GF-D8 (cell line): ENCODE results near the gene LGALS3BP.
A peak's percentile ranks its signal among the peaks of the same experiment; 100 is the strongest.

Source experiments
- DNase-seq: peaks from one replicate; lab custom pipeline; 2025; lab: John Stamatoyannopoulos, UW

LGALS3BP gene

DNA sequence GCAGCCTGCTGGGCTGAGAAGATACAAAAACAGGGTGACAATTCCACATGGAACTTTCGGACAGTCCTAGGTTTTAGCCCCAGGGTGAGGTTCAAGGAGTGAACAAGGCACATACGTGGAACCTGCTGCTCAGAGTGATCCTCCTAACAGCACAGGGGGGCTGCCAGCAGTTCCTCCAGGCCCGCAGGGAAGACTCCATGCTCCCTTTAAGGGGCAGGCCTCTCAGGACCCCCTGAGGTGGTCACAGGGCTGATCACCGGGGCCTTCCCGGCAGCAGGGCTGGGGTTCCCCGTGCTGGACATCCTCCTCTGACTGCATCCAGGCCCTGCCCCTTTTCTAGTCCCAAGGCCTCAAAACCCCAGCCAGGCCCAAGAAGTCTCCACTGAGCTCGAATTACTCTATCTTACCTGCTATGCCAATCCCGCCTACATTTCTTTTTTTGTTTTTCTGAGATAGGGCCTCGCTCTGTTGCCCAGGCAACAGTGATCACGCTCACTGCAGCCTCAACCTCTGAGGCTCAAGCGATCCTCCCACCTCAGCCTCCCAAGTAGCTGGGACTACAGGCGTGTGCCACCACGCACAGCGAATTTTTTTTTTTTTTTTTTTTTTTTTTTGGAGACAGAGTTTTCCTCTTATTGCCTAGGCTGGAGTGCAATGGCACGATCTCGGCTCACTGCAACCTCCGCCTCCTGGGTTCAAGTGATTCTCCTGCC, 19.5 kb upstream of the LGALS3BP start:
- no peak for DNase-seq

DNA sequence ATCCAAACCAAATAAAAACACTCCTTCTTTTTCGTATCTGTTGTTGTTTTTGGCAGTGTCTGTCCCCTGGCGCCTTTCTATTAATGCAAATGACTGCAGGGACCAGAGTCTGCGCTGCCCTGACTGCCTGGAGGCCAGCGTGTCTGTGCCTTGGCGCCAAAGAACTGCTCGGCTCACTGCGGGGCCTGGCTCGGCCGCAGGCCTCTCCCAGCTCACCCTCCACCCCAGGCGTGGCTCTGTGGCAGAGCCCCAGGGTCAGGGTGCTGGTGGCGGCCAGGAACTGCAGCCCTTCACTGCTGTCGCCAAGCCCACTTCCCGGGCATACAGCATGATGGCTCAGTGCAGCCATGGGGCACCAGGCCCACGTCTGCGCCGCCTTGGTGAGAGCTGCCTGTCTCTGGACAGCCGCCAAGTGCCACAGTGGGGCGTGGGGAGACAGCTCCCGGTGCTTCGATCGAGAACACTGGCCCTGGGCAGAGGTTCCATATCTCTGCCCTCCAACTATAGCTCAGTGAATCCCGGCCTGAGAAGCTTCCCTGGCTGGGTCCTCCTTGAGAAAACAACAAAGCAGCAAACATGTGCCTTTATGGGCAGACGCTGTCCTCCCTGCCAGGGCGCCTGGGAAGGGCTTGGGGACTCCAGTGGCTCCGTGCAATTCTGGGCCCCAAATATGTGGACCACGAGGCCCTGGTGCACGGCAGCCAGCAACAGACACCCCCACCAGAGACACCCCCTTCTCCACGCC, 18.8 kb upstream of the LGALS3BP start:
- DNase-seq = no peak

DNA sequence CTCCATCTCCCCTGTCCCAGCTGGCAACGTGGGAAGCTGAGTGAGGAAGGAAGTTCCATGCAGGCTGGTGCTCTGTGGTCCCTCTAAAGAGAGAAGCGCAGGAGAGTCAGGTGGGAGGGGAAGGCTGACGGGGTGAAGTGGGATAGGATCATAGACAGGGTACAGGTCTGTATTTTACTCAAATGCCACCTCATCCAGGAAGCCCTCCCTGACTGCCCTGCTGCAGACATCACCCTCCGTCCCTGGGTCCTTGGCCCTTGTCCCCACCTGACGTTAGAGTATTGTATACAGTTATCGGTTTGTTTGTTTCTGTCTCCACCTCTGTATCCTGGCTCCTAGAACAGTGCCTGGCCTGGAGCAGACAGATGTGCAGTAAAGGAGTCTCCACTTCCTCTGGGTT, 18.2 kb upstream of the LGALS3BP start:
- DNase-seq = no peak

DNA sequence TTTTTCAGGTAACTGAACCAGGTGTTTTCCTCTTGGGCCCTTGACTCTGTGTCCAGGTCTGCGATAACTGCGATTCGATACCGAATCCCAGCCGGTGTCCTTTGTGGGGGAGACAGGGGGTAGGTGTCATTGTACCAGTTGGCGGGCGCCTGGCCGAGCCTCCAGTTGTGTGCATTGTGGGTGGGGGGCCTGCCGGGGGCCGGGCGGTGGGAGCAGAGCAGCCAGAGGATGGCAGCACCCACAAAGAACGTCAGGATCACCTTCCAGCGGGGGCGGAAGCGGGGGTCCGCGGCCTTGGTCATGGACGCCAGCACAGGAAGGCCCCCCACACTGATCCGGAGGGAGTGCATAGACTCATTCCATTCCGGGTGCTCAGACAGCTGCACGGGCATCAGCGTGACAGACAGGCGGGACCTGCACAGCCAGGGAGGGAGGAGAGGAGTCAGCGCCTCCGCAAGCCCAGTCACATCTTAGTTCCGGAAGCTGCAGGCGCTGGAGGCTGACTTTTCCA, 17.6 kb upstream of the LGALS3BP start:
- no peak for DNase-seq

DNA sequence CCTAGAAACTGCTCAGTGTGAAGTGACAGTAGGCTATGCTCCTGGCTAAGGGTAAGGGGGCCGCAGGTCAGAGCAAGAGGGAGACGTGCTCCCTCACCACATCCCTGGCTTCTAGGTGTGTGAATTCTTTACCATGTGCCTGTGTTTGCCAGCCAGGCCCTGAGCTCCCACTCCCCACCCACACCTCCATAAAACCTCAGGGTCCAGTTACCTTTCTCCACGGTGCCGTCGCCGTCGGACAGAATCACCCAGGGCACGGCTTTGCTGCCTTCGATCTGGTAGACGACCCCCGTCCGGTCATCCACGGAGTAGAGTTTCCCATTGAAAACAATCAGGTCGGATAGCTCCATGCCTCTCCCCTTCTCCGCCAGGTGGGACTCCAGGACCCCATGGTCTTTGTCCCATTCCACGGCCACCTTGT, 17.1 kb upstream of the LGALS3BP start:
- DNase-seq = no peak

DNA sequence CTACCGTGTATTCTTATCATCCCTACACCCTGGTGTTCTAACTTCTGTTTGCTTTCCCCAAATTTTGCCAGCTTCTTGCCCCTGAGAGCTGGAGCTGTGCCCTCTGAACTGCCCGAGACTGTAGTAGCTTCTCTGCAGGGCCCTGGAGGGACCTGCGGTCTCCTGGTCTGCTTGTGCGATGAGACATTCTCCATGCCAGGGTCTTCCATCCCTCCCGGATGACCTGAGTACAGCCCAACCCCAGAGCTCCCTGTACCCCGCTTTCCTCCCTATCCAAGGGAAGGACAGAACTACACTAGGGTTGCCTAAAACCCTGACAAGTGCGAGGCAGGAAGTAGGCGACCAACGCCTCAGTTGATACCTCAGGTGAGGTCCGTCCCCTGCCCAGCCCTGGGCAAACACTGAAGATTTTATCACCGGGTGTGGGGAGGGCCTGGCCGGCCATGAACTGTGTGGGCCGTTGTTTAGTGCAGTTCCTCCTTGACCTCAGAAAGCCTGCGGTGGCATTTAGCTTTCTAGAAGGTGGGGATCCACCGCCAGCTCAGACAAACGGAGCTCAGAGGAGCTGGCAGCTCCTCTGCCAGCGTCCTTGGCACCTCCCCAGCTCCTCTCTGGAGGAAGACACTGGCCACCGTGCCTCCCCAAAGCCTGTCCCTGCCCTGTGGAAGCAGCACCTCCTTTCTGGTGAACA, 16.2 kb upstream of the LGALS3BP start:
- no peak for DNase-seq

DNA sequence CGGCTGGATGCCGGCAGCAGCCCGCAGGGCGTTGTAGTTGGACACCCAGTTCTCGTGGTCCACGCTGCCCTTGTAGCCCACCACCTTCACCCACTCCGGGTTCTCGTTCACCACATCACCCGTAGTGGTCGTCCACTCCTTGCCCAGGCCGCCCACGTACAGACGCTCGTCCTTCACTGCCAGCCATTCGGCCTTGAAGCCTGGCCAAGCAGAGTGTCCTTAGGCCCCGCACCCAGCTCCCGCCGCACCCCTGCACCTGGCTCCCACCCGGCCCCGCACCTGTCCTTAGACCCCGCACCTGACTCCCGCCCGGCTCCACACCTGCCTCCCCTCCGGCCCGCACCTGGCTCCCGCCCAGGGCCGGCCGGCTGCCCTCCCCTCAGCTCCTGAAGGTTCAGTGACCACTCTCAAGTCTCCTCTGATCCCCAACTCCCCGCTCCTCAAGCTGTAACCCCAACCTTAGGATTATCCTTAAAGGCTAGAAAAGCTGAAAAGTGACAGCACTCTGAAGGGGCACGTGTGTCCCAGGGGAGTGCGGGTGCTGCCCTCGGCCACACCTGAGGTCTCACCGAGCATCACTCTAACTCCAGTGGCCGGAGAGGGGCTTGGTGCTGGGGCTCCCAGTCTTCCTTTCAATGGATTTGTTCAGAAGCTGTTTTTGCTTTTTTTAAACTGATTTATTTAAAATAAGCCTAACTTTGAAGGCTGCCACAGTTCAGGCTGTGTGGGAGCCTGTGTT, 15.5 kb upstream of the LGALS3BP start:
- DNase-seq = no peak

DNA sequence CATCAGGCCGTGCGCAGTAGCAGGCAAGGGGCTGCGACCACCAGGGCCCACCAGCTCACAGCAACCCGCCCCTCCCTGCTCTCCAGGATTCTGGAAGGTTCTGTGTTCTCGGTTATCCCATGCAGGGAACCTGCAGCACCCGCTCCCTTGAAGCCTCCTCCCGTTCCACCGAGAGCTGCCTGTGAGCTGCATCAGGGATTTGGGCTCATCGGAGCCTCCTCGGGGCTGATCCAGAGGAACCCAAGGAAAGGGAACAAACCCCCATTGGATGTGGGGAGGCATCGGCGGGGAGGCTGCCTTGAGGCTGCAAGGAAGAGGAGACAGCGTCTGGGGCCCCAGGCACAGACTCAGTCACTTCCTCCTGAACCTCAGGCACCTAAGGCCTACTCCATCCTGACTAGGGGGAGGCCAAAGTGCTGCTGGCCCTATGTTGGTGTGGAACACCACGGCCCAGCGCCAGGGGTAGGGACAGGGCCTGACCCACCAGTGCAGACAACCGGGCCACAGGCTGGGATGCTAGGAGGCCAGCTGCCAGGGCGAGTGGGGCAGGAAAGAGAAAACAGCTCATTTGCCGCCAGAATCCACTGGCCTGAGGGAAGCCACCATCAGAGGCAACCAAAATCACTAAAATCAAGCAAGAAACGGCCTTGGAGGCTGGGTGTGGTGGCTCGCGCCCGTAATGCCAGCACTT, 14.4 kb upstream of the LGALS3BP start:
- DNase-seq = no peak

DNA sequence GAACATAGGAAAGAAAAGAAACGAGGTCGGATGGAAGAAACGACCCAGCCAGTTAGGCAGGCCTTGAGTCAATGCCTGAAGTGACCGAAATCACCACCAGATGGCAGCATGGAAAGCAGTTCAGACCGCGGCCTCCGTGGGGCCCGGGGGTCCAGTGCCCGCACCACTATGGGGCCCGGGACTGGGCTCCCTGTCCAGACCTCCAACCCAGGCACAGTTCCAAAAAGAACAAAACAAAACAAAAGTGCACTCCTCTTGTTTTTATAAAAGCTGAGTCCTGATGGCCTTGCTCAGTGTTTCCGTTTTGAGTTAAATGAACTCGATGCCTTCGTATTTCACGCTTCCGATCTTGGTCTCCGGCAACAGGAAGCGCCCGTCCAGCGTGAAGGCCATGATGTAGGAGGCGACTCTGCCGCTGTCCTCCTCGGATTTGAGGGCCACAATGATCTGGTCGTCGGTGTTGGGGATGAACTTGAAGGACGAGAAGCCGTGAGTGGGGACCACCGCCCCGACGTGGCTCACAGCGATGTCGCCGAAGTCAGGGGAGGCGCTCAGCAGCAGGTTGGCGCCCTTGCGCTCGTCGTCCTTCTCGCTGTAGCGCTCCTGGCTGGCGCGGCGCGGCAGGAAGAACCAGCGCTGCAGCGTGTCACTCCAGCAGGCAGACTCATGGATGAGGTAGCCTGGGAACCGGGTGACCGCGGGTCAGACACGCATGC, 13.7 kb upstream of the LGALS3BP start:
- DNase-seq = no peak

DNA sequence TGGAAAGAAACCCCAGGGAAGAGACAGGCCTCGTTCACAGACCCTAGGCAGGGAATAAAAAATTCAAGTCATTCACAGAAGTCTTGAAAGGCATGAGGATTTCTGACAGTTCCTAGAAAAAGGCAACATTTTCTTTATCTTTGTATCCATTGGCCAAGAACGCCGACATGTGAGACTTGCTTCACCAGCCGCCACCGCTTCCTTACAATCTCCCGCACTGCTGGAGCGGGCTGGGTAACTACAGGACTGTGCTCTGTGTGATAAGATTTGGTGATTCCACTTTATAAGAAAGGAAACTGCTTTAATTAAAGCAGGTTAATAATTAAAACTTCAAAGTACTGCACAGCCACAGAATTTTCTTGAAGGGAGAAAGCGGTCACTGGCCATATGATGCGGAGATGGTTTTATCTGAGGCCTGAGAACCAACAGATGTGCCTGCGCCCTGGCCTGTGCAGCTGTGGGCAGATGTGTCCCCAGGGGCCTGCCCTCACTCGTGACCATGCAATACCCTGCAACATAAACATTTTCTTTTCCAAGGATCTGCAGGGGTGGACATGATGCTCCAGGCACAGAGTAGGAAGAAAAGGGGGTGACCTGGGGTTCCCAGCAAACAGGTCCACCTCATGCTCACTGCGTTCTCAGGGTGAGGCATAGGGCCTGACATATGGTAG, 13.0 kb upstream of the LGALS3BP start:
- DNase-seq = no peak

DNA sequence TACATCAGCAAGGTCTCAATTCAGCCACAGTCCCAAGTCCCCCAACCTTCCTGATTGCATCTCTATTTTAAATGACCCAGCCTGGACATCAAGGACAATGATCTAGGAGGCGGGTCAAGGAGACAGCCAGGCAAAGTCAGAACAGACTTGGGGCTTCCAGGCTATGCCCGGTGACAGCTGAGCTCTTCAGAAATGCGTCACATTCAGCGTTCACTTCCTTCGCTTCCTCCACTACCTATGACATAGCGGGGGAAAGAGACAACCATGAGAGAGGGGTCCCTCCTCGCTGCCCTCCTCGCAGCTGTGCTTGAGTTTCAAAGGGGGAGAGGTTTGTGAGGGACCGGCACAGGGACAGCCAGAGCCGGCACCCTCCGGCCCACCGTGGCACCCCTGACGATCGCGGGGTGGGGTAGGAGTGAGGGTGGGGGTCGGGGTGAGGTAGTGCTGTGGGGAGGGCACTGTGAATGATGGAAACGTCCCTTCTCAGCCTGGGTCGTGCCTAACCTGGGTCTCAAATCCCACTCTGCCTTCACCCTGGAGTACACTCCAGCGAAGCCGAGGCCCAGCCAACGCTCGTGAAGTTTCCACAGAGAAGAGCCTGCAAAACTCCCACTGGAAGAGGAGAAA, 12.3 kb upstream of the LGALS3BP start:
- DNase-seq = no peak

DNA sequence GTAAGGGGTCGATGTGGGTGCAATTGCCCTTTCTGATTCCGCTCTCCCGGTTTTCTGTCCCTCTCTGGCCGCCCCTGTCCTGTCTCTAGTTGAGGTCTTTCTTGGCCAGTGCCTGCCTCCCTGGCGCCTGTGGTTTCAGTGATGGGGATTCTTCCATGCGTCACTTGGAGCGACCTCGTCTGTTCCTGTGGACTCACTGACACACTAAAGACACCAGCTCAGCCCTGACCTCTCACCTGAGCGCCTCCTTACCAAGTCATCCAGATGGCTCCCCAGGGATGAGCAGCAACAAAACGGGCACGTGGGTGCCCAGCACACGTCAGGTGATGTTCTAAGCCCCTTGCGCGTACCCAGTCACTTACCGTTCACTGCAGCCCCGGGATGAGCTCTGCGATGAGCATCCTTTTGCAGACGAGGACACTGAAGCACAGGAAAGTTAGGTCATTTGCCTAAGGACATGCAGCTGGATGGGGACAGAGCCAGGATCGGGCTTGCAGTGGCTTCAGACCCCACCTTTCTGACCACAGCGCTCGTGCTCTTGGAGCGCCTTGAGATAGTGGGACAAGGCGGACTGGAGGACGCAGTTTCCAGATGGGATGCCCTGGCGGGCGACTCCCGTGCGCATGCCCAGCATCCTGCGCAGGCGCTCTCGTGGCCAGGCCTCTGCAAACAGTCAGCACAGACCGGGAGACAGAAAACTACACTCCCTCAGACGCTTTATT, 11.5 kb upstream of the LGALS3BP start:
- no peak for DNase-seq

DNA sequence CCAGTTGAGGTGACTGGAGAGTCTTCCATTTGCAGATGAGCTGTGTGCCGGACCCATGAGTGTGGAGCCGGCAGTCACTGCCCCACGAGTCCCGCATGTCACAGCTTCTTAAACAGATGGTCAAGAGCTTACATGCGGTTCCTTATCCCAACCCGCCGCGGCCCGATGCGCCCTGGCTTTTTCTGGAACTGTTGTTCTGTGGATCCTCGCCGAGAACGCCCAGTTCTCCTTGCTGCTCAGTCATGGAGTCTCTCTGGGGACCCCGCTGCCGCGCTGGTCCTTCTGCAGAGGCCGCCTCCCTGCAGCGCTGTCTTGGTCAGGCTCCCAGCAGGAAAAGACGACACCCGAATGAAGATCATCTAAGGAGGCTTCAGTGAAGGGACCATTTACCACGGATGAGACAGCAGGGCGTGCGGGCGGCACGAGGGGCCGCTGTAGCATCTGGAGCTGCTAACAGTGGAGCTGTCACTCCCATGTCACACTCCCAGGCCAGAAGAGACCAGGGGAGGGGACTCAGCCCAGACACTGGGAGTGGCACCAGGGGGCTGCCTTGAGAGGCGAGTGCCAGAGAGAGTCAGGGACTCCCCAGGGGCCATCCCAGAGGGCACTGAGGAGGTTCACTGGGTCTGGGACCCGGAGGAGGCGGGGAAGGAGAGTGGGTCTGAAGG, 10.8 kb upstream of the LGALS3BP start:
- no peak for DNase-seq

DNA sequence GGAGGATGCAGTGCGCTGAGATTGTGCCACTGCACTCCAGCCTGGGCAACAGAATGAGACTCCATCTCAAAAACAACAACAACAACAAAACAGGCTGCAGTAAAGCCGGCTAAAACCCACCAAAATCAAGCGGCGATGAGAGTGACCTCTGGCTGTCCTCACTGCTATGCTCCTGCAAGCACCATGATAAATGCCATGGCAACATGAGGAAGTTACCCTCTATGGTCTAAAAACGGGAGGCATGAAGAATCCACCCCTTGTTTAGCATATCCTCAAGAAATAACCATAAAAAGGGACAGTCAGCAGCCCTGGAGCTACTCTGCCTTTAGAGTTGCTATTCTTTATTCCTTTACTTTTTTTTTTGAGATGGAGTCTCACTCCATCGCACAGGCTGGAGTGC, 8.4 kb upstream of the LGALS3BP start:
- no peak for DNase-seq

DNA sequence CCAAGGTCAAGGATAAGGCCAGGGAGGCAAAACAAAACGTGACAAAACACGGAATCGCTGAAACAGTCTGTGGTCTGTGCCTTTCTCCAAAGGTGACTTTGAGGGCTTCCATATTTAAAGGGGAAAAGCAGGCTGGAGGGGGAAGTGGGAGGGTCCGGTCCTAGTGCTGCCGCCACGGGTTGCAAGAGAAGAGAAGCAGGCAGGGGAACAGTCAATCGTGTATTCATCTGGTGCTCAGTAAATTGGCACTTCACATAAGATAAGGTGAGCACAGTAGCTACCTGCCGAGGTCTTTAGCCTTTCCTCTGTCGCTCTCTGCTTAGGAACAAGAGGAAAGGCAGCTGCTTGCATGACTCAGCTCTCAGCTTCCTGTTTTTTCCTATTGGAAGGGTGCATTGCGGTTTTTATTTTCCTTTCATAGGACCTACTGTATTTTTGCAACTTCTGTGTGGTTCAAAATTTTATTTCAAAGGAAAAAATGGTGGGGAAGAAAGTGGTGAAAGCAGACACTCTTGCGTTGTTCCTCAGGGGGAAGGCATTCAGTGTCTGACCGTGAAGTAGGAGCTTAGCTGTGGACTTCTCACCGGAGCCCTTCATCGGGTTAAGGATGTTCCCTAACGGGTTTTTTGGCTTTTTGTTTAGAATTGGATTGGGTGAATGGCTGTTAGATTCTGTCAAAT, 7.1 kb upstream of the LGALS3BP start:
- peak; percentile 75 for DNase-seq

DNA sequence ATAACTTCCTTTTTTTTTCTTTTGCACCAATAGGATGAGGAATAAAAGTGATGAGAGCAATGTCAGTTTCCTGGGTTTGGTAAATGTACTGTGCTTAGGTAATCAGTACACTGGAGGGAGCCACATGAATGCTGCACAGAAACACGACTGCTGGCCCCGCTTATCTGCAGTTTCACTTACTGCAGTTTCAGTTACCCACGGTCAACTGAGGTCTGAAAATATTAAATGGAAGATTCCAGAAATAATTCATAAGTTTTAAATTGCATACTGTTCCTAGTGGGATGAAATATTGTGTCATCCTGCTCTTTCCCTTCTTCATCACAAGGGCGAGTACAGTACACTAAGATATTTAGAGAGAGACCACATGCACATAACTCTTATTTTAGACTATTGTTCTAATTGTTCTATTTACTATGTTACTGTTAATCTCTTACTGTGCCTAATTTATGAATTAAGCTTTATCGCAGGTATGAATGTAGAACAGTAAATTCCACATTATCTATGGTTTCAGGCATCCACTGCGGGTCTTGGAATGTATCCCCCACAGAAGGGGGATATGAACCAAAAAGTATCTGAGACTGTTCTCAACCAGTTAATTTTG, 6.4 kb upstream of the LGALS3BP start:
- peak; percentile 79 for DNase-seq

DNA sequence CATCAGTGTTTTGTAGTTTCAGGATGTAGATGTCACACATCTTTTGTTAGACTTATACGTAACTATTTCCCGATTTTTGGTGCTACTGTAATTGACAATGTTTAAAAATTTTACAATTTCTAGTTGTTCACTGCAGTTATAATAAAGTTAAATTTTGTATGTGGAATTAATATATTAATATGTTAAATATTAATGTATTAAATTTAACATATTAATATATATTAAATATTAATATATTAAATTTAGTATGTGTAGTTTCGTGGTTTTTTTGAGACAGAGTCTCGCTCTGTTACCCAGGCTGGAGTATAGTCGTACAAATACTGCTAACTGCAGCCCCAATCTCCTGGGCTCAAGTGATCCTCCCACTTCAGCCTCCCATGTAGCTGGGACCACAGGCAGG, 5.7 kb upstream of the LGALS3BP start:
- no peak for DNase-seq
